ENCODE results near the gene MKRN1. TPM values are rescaled to one million over a fixed set of nuclear protein-coding genes. Genes with fewer than 3 reads are reported as not detected.

MKRN1 gene
- total RNA-seq, 1 donor from 2014 or later: 138 TPM

DNA sequence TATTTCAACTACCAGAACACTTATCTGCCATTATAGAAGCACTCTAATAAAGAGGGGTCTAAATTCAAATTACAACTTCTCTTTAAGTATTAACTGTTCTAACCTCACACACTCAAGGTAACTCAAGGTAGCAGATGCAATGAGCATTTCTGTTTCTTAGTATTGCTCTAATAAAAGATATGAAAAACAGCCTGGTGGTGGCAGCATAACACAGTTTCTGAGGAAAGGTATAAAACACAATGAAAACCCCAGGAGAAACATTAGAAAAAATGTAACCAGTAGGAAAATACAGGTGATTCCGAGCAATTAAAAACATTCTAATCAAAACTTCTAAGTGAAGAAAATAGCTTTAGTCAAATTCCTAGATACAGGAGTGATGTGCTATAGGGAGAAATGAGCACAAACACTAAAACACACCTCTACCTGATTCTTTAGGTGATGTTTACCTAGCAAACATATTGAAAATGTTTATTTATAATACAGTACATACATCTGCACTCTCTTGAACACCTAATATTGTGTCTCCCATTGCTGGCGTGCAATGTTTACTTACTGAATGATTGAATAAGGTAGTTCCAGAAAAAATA, 3.5 kb downstream of the MKRN1 start:
- H3K27me3 Mint-ChIP-seq (ENCODE audit: unreplicated experiment): peaks cover 12% of the 10 kb centered on the region
- DNase-seq: no peak
- H3K36me3 Mint-ChIP-seq (ENCODE audit: unreplicated experiment): no peaks in the 10 kb centered on the region
- H3K27ac Mint-ChIP-seq (ENCODE audit: unreplicated experiment): no peak overlapping the region
- peaks cover 11% of the 10 kb centered on the region for H3K9me3 Mint-ChIP-seq (ENCODE audit: unreplicated experiment)
- TF ChIP-seq, protein P1, sequence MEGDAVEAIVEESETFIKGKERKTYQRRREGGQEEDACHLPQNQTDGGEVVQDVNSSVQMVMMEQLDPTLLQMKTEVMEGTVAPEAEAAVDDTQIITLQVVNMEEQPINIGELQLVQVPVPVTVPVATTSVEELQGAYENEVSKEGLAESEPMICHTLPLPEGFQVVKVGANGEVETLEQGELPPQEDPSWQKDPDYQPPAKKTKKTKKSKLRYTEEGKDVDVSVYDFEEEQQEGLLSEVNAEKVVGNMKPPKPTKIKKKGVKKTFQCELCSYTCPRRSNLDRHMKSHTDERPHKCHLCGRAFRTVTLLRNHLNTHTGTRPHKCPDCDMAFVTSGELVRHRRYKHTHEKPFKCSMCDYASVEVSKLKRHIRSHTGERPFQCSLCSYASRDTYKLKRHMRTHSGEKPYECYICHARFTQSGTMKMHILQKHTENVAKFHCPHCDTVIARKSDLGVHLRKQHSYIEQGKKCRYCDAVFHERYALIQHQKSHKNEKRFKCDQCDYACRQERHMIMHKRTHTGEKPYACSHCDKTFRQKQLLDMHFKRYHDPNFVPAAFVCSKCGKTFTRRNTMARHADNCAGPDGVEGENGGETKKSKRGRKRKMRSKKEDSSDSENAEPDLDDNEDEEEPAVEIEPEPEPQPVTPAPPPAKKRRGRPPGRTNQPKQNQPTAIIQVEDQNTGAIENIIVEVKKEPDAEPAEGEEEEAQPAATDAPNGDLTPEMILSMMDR (IDR thresholded peaks at IDR 0.05; ENCODE audit: partially characterized antibody, unreplicated experiment): peak; percentile 44
- peak overlapping the region; percentile 22 for H3K4me3 Mint-ChIP-seq (ENCODE audit: unreplicated experiment)
- H3K4me1 Mint-ChIP-seq (ENCODE audit: low read depth, unreplicated experiment): peaks cover 6% of the 10 kb centered on the region

DNA sequence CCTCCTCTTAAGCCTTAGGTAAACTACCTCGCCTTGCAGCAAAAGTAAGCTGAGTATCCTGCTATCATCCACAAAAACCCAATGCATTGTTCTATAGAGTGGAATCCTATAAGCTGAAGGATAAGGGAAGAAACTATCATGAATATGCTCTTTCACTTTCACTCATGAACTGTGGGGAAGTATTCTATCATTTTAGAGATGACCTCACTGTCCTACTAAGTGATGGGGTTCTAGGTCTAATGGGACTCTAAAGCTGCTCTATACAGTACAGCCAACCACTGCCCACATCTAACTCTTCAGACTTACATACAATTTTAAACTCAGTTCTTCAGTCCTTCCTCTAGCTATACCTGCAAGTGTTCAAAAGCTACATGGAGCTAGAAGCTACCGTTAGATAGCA, 16.2 kb downstream of the MKRN1 start:
- no peak for DNase-seq
- Mint-ChIP-seq H3K4me3 (ENCODE audit: unreplicated experiment) (no peak overlapping the region), H3K36me3 (ENCODE audit: unreplicated experiment) (no peaks in the 10 kb centered on the region), H3K4me1 (ENCODE audit: low read depth, unreplicated experiment) (peaks cover 10% of the 10 kb centered on the region), H3K27me3 (ENCODE audit: unreplicated experiment) (peaks cover 2% of the 10 kb centered on the region), H3K27ac (ENCODE audit: unreplicated experiment) (no peak overlapping the region), H3K9me3 (ENCODE audit: unreplicated experiment) (peaks cover 1% of the 10 kb centered on the region)
- TF ChIP-seq, protein P1 (IDR thresholded peaks at IDR 0.05; ENCODE audit: partially characterized antibody, unreplicated experiment): no peak

DNA sequence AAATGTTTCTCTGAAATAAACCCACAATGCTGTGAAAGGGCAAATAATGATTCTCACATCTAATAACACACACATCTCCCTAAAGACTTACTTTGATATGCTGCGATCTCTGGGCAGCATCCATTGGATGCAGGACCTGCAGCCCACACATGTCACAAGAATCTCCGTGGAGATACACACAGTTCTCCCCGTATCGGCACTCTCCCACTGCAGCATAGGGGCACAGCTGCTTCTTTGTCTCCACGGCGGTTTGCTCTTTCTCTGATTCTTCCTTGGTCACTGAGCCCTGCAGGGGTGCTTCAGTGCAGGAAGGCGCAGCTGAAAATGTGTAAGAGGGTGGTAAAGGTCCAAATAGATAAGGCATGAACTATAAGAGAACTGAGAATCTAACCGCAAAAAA, 20.4 kb downstream of the MKRN1 start:
- Mint-ChIP-seq H3K9me3 (ENCODE audit: unreplicated experiment) (peaks cover 1% of the 10 kb centered on the region), H3K36me3 (ENCODE audit: unreplicated experiment) (peaks cover 9% of the 10 kb centered on the region), H3K4me1 (ENCODE audit: low read depth, unreplicated experiment) (peaks cover 11% of the 10 kb centered on the region), H3K27me3 (ENCODE audit: unreplicated experiment) (peaks cover 1% of the 10 kb centered on the region), H3K27ac (ENCODE audit: unreplicated experiment) (peak overlapping the region; percentile 91), H3K4me3 (ENCODE audit: unreplicated experiment) (peak overlapping the region; percentile 60)
- TF ChIP-seq, protein P1 (IDR thresholded peaks at IDR 0.05; ENCODE audit: partially characterized antibody, unreplicated experiment): no peak
- peak; percentile 27 for DNase-seq

DNA sequence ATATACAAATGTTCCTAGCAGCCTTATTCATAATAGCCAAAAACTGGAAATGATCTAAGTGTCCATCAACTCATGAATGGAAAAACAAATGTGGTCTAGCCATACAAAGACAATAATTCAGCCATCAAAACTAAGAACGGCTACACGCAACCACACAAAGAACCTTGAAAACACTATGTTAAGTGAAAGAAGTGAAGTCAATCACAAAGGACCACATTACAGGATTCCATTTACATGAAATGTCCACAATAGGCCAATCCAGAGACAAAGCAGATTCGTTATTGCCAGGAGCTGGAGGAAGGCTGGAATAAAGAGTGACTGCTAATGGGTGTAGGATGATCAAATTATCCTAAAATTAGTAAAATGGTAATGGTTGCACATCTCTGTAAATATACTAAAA, 21.1 kb downstream of the MKRN1 start:
- Mint-ChIP-seq H3K4me1 (ENCODE audit: low read depth, unreplicated experiment) (peaks cover 11% of the 10 kb centered on the region), H3K27ac (ENCODE audit: unreplicated experiment) (peak overlapping the region; percentile 23), H3K36me3 (ENCODE audit: unreplicated experiment) (peaks cover 9% of the 10 kb centered on the region), H3K27me3 (ENCODE audit: unreplicated experiment) (peaks cover 1% of the 10 kb centered on the region), H3K9me3 (ENCODE audit: unreplicated experiment) (peaks cover 1% of the 10 kb centered on the region), H3K4me3 (ENCODE audit: unreplicated experiment) (no peak overlapping the region)
- TF ChIP-seq, protein P1 (IDR thresholded peaks at IDR 0.05; ENCODE audit: partially characterized antibody, unreplicated experiment): no peak
- DNase-seq: no peak

DNA sequence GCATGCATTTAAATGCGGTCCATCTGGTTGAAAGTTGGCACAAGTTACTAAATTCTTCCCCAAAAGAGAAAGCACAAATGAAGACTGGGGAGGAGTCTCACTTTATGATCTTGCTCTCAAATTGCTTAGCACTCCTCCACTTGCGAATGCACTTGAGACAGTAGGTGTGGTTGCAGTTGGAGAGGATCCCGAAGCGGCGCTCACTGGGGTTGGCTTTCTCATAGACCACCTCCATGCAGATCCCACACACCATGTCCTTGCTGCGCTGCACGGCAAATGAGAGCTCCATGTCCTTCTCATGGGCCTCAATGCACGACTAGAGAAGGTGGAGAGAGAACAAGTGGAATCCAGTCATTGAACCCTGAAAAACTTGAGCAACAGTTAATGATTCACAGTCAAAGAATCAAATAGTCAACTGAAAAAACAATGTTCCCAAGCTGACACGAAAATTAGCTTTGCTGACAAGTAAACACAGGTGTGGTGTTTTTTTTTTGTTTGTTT, 22.7 kb downstream of the MKRN1 start:
- peaks cover 11% of the 10 kb centered on the region for H3K4me1 Mint-ChIP-seq (ENCODE audit: low read depth, unreplicated experiment)

More for the DNA sequence above, 22.7 kb downstream of the MKRN1 start:
- Mint-ChIP-seq H3K9me3 (ENCODE audit: unreplicated experiment) (peaks cover 3% of the 10 kb centered on the region), H3K27me3 (ENCODE audit: unreplicated experiment) (peaks cover 1% of the 10 kb centered on the region), H3K27ac (ENCODE audit: unreplicated experiment) (no peak overlapping the region), H3K36me3 (ENCODE audit: unreplicated experiment) (peaks cover 9% of the 10 kb centered on the region), H3K4me3 (ENCODE audit: unreplicated experiment) (no peak overlapping the region)
- DNase-seq: no peak
- TF ChIP-seq, protein P1 (IDR thresholded peaks at IDR 0.05; ENCODE audit: partially characterized antibody, unreplicated experiment): no peak

Data from glutamatergic neuron (in vitro differentiated cells).